ENCODE results near the gene EIF4A3.

The EIF4A3 gene

GRCh38 chr17:80185968-80186367 lies 39.0 kb upstream of the EIF4A3 start:
- Histone ChIP-seq H3K4me3 (ENCODE audit: low read length in 2 of 2) (no peak overlapping the region), H3K9me3 (ENCODE audit: control insufficient read depth in 2 of 2, low read length in 2 of 2) (no peaks in the 10 kb centered on the region), H3K27ac (ENCODE audit: low read length) (no peak overlapping the region), H3K36me3 (ENCODE audit: control insufficient read depth in 2 of 2, insufficient read depth in 2 of 2, low read length in 2 of 2) (no peaks in the 10 kb centered on the region), H3K9ac (ENCODE audit: low read length in 2 of 2) (no peak overlapping the region), H3K27me3 (ENCODE audit: control insufficient read depth in 1 of 2, insufficient read depth in 2 of 2, low read length in 2 of 2) (peaks cover 0 to 4% of the 10 kb centered on the region in 2 donors), H3K4me1 (ENCODE audit: control insufficient read depth, insufficient read depth, low read length) (peaks cover 4% of the 10 kb centered on the region)

GRCh38 chr17:80184423-80184714 lies 37.4 kb upstream of the EIF4A3 start:
- no peak overlapping the region for H3K9ac ChIP-seq (ENCODE audit: low read length in 2 of 2)
- H3K4me1 ChIP-seq (ENCODE audit: control insufficient read depth, insufficient read depth, low read length), result peaks cover 4% of the 10 kb centered on the region
- H3K36me3 ChIP-seq (ENCODE audit: control insufficient read depth in 2 of 2, insufficient read depth in 2 of 2, low read length in 2 of 2), result no peaks in the 10 kb centered on the region
- no peak overlapping the region for H3K27ac ChIP-seq (ENCODE audit: low read length)
- H3K9me3 ChIP-seq (ENCODE audit: control insufficient read depth in 2 of 2, low read length in 2 of 2), result no peaks in the 10 kb centered on the region
- no peak overlapping the region for H3K4me3 ChIP-seq (ENCODE audit: low read length in 2 of 2)
- peaks cover 0 to 2% of the 10 kb centered on the region in 2 donors for H3K27me3 ChIP-seq (ENCODE audit: control insufficient read depth in 1 of 2, insufficient read depth in 2 of 2, low read length in 2 of 2)

- Histone ChIP-seq H3K9ac (ENCODE audit: low read length in 2 of 2) (no peak overlapping the region), H3K9me3 (ENCODE audit: control insufficient read depth in 2 of 2, low read length in 2 of 2) (no peaks in the 10 kb centered on the region), H3K27me3 (ENCODE audit: control insufficient read depth in 1 of 2, insufficient read depth in 2 of 2, low read length in 2 of 2) (peaks cover 0 to 2% of the 10 kb centered on the region in 2 donors), H3K27ac (ENCODE audit: low read length) (no peak overlapping the region), H3K4me3 (ENCODE audit: low read length in 2 of 2) (no peak overlapping the region), H3K4me1 (ENCODE audit: control insufficient read depth, insufficient read depth, low read length) (peaks cover 4% of the 10 kb centered on the region), H3K36me3 (ENCODE audit: control insufficient read depth in 2 of 2, insufficient read depth in 2 of 2, low read length in 2 of 2) (no peaks in the 10 kb centered on the region)
Measured at GRCh38 chr17:80183581-80184422, 36.9 kb upstream of the EIF4A3 start.

GRCh38 chr17:80182845-80183223 lies 35.9 kb upstream of the EIF4A3 start:
- no peaks in the 10 kb centered on the region for H3K36me3 ChIP-seq (ENCODE audit: control insufficient read depth in 2 of 2, insufficient read depth in 2 of 2, low read length in 2 of 2)

GRCh38 chr17:80182118-80182844 lies 35.4 kb upstream of the EIF4A3 start:
- Histone ChIP-seq H3K9ac (ENCODE audit: low read length in 2 of 2) (no peak overlapping the region), H3K27ac (ENCODE audit: low read length) (no peak overlapping the region), H3K9me3 (ENCODE audit: control insufficient read depth in 2 of 2, low read length in 2 of 2) (no peaks in the 10 kb centered on the region), H3K36me3 (ENCODE audit: control insufficient read depth in 2 of 2, insufficient read depth in 2 of 2, low read length in 2 of 2) (no peaks in the 10 kb centered on the region), H3K4me3 (ENCODE audit: low read length in 2 of 2) (no peak overlapping the region), H3K4me1 (ENCODE audit: control insufficient read depth, insufficient read depth, low read length) (no peaks in the 10 kb centered on the region), H3K27me3 (ENCODE audit: control insufficient read depth in 1 of 2, insufficient read depth in 2 of 2, low read length in 2 of 2) (no peaks in the 10 kb centered on the region)

More at GRCh38 chr17:80182845-80183223, 35.9 kb upstream of the EIF4A3 start:
- Histone ChIP-seq H3K27ac (ENCODE audit: low read length) (no peak overlapping the region), H3K27me3 (ENCODE audit: control insufficient read depth in 1 of 2, insufficient read depth in 2 of 2, low read length in 2 of 2) (peaks cover 0 to 1% of the 10 kb centered on the region in 2 donors), H3K9me3 (ENCODE audit: control insufficient read depth in 2 of 2, low read length in 2 of 2) (no peaks in the 10 kb centered on the region), H3K4me3 (ENCODE audit: low read length in 2 of 2) (no peak overlapping the region), H3K9ac (ENCODE audit: low read length in 2 of 2) (no peak overlapping the region), H3K4me1 (ENCODE audit: control insufficient read depth, insufficient read depth, low read length) (peaks cover 4% of the 10 kb centered on the region)

GRCh38 chr17:80181431-80181830 lies 34.5 kb upstream of the EIF4A3 start:
- Histone ChIP-seq H3K9me3 (ENCODE audit: control insufficient read depth in 2 of 2, low read length in 2 of 2) (no peaks in the 10 kb centered on the region), H3K27ac (ENCODE audit: low read length) (no peak overlapping the region), H3K27me3 (ENCODE audit: control insufficient read depth in 1 of 2, insufficient read depth in 2 of 2, low read length in 2 of 2) (peaks cover 0 to 3% of the 10 kb centered on the region in 2 donors), H3K9ac (ENCODE audit: low read length in 2 of 2) (no peak overlapping the region), H3K4me3 (ENCODE audit: low read length in 2 of 2) (no peak overlapping the region), H3K36me3 (ENCODE audit: control insufficient read depth in 2 of 2, insufficient read depth in 2 of 2, low read length in 2 of 2) (no peaks in the 10 kb centered on the region), H3K4me1 (ENCODE audit: control insufficient read depth, insufficient read depth, low read length) (no peaks in the 10 kb centered on the region)

- Histone ChIP-seq H3K4me1 (ENCODE audit: control insufficient read depth, insufficient read depth, low read length) (peaks cover 3% of the 10 kb centered on the region), H3K4me3 (ENCODE audit: low read length in 2 of 2) (no peak overlapping the region), H3K27ac (ENCODE audit: low read length) (no peak overlapping the region), H3K27me3 (ENCODE audit: control insufficient read depth in 1 of 2, insufficient read depth in 2 of 2, low read length in 2 of 2) (peaks cover 0 to 3% of the 10 kb centered on the region in 2 donors), H3K36me3 (ENCODE audit: control insufficient read depth in 2 of 2, insufficient read depth in 2 of 2, low read length in 2 of 2) (no peaks in the 10 kb centered on the region), H3K9ac (ENCODE audit: low read length in 2 of 2) (no peak overlapping the region), H3K9me3 (ENCODE audit: control insufficient read depth in 2 of 2, low read length in 2 of 2) (no peaks in the 10 kb centered on the region)
Measured at GRCh38 chr17:80180192-80180591, 33.3 kb upstream of the EIF4A3 start.

- H3K36me3 ChIP-seq (ENCODE audit: control insufficient read depth in 2 of 2, insufficient read depth in 2 of 2, low read length in 2 of 2), result no peaks in the 10 kb centered on the region
- peaks cover 3% of the 10 kb centered on the region for H3K4me1 ChIP-seq (ENCODE audit: control insufficient read depth, insufficient read depth, low read length)
- H3K27ac ChIP-seq (ENCODE audit: low read length), result no peak overlapping the region
- H3K9me3 ChIP-seq (ENCODE audit: control insufficient read depth in 2 of 2, low read length in 2 of 2), result no peaks in the 10 kb centered on the region
- peaks cover 0 to 3% of the 10 kb centered on the region in 2 donors for H3K27me3 ChIP-seq (ENCODE audit: control insufficient read depth in 1 of 2, insufficient read depth in 2 of 2, low read length in 2 of 2)
- H3K4me3 ChIP-seq (ENCODE audit: low read length in 2 of 2), result no peak overlapping the region
- no peak overlapping the region for H3K9ac ChIP-seq (ENCODE audit: low read length in 2 of 2)
Measured at GRCh38 chr17:80177986-80178595, 31.2 kb upstream of the EIF4A3 start.

- Histone ChIP-seq H3K9me3 (ENCODE audit: control insufficient read depth in 2 of 2, low read length in 2 of 2) (no peaks in the 10 kb centered on the region), H3K36me3 (ENCODE audit: control insufficient read depth in 2 of 2, insufficient read depth in 2 of 2, low read length in 2 of 2) (no peaks in the 10 kb centered on the region), H3K27ac (ENCODE audit: low read length) (no peak overlapping the region), H3K4me1 (ENCODE audit: control insufficient read depth, insufficient read depth, low read length) (peaks cover 3% of the 10 kb centered on the region), H3K27me3 (ENCODE audit: control insufficient read depth in 1 of 2, insufficient read depth in 2 of 2, low read length in 2 of 2) (peaks cover 0 to 3% of the 10 kb centered on the region in 2 donors), H3K9ac (ENCODE audit: low read length in 2 of 2) (no peak overlapping the region), H3K4me3 (ENCODE audit: low read length in 2 of 2) (no peak overlapping the region)
Measured at GRCh38 chr17:80176757-80177156, 29.8 kb upstream of the EIF4A3 start.

GRCh38 chr17:80173916-80174315 lies 27.0 kb upstream of the EIF4A3 start:
- Histone ChIP-seq H3K9ac (ENCODE audit: low read length in 2 of 2) (no peak overlapping the region), H3K36me3 (ENCODE audit: control insufficient read depth in 2 of 2, insufficient read depth in 2 of 2, low read length in 2 of 2) (no peaks in the 10 kb centered on the region), H3K27ac (ENCODE audit: low read length) (no peak overlapping the region), H3K27me3 (ENCODE audit: control insufficient read depth in 1 of 2, insufficient read depth in 2 of 2, low read length in 2 of 2) (peaks cover 0 to 5% of the 10 kb centered on the region in 2 donors), H3K4me1 (ENCODE audit: control insufficient read depth, insufficient read depth, low read length) (peaks cover 3% of the 10 kb centered on the region), H3K4me3 (ENCODE audit: low read length in 2 of 2) (no peak overlapping the region), H3K9me3 (ENCODE audit: control insufficient read depth in 2 of 2, low read length in 2 of 2) (no peaks in the 10 kb centered on the region)

Measured in stomach smooth muscle (tissue), 2 donors.